ENCODE data around the gene AHI1.

- TF ChIP-seq, protein P1, sequence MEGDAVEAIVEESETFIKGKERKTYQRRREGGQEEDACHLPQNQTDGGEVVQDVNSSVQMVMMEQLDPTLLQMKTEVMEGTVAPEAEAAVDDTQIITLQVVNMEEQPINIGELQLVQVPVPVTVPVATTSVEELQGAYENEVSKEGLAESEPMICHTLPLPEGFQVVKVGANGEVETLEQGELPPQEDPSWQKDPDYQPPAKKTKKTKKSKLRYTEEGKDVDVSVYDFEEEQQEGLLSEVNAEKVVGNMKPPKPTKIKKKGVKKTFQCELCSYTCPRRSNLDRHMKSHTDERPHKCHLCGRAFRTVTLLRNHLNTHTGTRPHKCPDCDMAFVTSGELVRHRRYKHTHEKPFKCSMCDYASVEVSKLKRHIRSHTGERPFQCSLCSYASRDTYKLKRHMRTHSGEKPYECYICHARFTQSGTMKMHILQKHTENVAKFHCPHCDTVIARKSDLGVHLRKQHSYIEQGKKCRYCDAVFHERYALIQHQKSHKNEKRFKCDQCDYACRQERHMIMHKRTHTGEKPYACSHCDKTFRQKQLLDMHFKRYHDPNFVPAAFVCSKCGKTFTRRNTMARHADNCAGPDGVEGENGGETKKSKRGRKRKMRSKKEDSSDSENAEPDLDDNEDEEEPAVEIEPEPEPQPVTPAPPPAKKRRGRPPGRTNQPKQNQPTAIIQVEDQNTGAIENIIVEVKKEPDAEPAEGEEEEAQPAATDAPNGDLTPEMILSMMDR (IDR thresholded peaks at IDR 0.05) = no peak
- TF ChIP-seq POLR2A (IDR thresholded peaks at IDR 0.05) = no peak
Observed at GRCh38 chr6:135393289-135393688, 104.3 kb downstream of the AHI1 start.

Data from tibial nerve (tissue), 3 donors.